HepG2 (cell line): Measurements from ENCODE around the gene ERMP1. TPM values are rescaled to one million over a fixed set of nuclear protein-coding genes. Genes with fewer than 3 reads are reported as not detected.

ENCODE experiments used
- ARID4A ChIP-seq: sonication (generic); formaldehyde crosslinking; IDR thresholded peaks from 2 replicates; pipeline ENCODE4 v1.5.0; 2020; ENCODE audit warnings: mild to moderate bottlenecking, missing genetic modification reagents, borderline replicate concordance
- DR1 ChIP-seq: sonication (generic); formaldehyde crosslinking; IDR thresholded peaks from 2 replicates; pipeline ENCODE4 v1.8.0; 2021; ENCODE audit warnings: mild to moderate bottlenecking, missing genetic modification reagents, inconsistent platforms
- GPBP1L1 ChIP-seq: sonication (generic); formaldehyde crosslinking; IDR thresholded peaks from 2 replicates; pipeline ENCODE4 v1.5.0; 2020; ENCODE audit warnings: mild to moderate bottlenecking, missing genetic modification reagents
- GZF1 ChIP-seq: sonication (generic); formaldehyde crosslinking; IDR thresholded peaks from 2 replicates; pipeline ENCODE4 v1.5.1; 2020; ENCODE audit warnings: mild to moderate bottlenecking, missing genetic modification reagents
- HNF1B ChIP-seq: sonication (generic); formaldehyde crosslinking; IDR thresholded peaks from 2 replicates; pipeline ENCODE4 v1.5.1; 2020; ENCODE audit warnings: mild to moderate bottlenecking, moderate library complexity, missing genetic modification reagents
- JARID2 ChIP-seq: sonication (generic); formaldehyde crosslinking; IDR thresholded peaks from 2 replicates; pipeline ENCODE4 v1.8.1; 2023; ENCODE audit warnings: missing genetic modification reagents, inconsistent platforms; ENCODE audit not compliant: insufficient replicate concordance
- KLF12 ChIP-seq: sonication (generic); formaldehyde crosslinking; IDR thresholded peaks from 2 replicates; pipeline ENCODE4 v1.4.0; 2020; ENCODE audit warnings: missing genetic modification reagents, borderline replicate concordance
- MXD1 ChIP-seq: sonication (generic); formaldehyde crosslinking; IDR thresholded peaks from 2 replicates; pipeline ENCODE4 v1.4.0; 2020; ENCODE audit warnings: mild to moderate bottlenecking, missing genetic modification reagents
- SALL1 ChIP-seq: sonication (generic); formaldehyde crosslinking; IDR thresholded peaks from 2 replicates; pipeline ENCODE4 v1.8.0; 2022; ENCODE audit warnings: mild to moderate bottlenecking, missing genetic modification reagents
- TBX3 ChIP-seq: fragments of 450-650 bp; IDR thresholded peaks from 2 replicates; pipeline ENCODE4 v1.6.1; 2017; ENCODE audit warnings: antibody characterized with exemption, mild to moderate bottlenecking, inconsistent platforms, borderline replicate concordance
- ZC3H13 ChIP-seq: sonication (generic); formaldehyde crosslinking; IDR thresholded peaks from 2 replicates; pipeline ENCODE4 v1.8.1; 2023; ENCODE audit warnings: mild to moderate bottlenecking, missing genetic modification reagents, moderate library complexity
- ZFAT ChIP-seq: sonication (generic); formaldehyde crosslinking; conservative IDR thresholded peaks from 2 replicates; pipeline ENCODE4 v1.8.1; 2023; ENCODE audit warnings: missing genetic modification reagents, inconsistent platforms
- ZMYM3 ChIP-seq: sonication (generic); formaldehyde crosslinking; IDR thresholded peaks from 2 replicates; pipeline ENCODE4 v1.5.1; 2020; ENCODE audit warnings: mild to moderate bottlenecking, missing genetic modification reagents
- ZNF230 ChIP-seq: sonication (generic); formaldehyde crosslinking; IDR thresholded peaks from 2 replicates; pipeline ENCODE4 v1.4.0; 2020; ENCODE audit warnings: mild to moderate bottlenecking, missing genetic modification reagents
- ZNF234 ChIP-seq: sonication (generic); formaldehyde crosslinking; conservative IDR thresholded peaks from 2 replicates; pipeline ENCODE4 v1.5.1; 2020; ENCODE audit warnings: mild to moderate bottlenecking, missing genetic modification reagents
- ZNF256 ChIP-seq: sonication (generic); formaldehyde crosslinking; conservative IDR thresholded peaks from 2 replicates; pipeline ENCODE4 v1.4.0; 2020; ENCODE audit warnings: missing genetic modification reagents
- ZNF264 ChIP-seq: sonication (generic); formaldehyde crosslinking; IDR thresholded peaks from 2 replicates; pipeline ENCODE4 v1.4.0; 2020; ENCODE audit warnings: missing genetic modification reagents
- ZNF275 ChIP-seq: sonication (generic); formaldehyde crosslinking; IDR thresholded peaks from 2 replicates; pipeline ENCODE4 v1.8.0; 2022; ENCODE audit warnings: missing genetic modification reagents, mild to moderate bottlenecking, inconsistent platforms, borderline replicate concordance
- ZNF331 ChIP-seq: sonication (generic); formaldehyde crosslinking; IDR thresholded peaks from 2 replicates; pipeline ENCODE4 v1.4.0; 2020; ENCODE audit warnings: missing genetic modification reagents
- ZNF614 ChIP-seq: IDR thresholded peaks from 2 replicates; pipeline ENCODE4 v1.6.1; 2018; ENCODE audit warnings: missing biosample characterization, missing genetic modification reagents, inconsistent platforms, borderline replicate concordance
- ZNF720 ChIP-seq: sonication (generic); formaldehyde crosslinking; IDR thresholded peaks from 2 replicates; pipeline ENCODE4 v1.4.0; 2020; ENCODE audit warnings: missing genetic modification reagents
- ZNF792 ChIP-seq: IDR thresholded peaks from 2 replicates; pipeline ENCODE4 v1.6.1; 2016
- polyA plus RNA-seq, 8 experiments: library from polyadenylated mRNA; depleted of rRNA in 3 of 8; stranded (reverse) in 7 of 8; unstranded in 1 of 8; fragments of >200 nt; fragmentation: Illumina TruSeq in 4 of 8; extraction: Trizol in 4 of 8; gene quantifications; 2 replicates each; pipeline versions ENCODE4 v1.2.1 to v1.2.3, GENCODE V29; 2011 to 2016; ENCODE audit warnings: low read depth in 4 of 8, missing spikeins in 1 of 8, mixed read lengths in 1 of 8; ENCODE audit not compliant: insufficient read depth in 1 of 8
- total RNA-seq, 5 experiments: library from RNA; depleted of rRNA; stranded (reverse); fragments of >200 nt; fragmentation: Illumina TruSeq; extraction: Trizol; gene quantifications; 2 replicates each; pipeline ENCODE4 v1.2.3, GENCODE V29; 2016; ENCODE audit warnings: low read depth in 1 of 5

ERMP1 gene
- total and polyA plus RNA-seq, 2 of the 13 experiments (the other 11 are each of a cell fraction or from before 2014, with no cell fraction given) = 40.9 to 65.4 TPM

GRCh38 chr9:5843794-5844471, 11.0 kb upstream of the ERMP1 start (continued):
- TF ChIP-seq ZNF234 (no peak), TBX3 (no peak), ZNF230 (CRISPR knock-in tag) (no peak), JARID2 (CRISPR knock-in tag) (peak; percentile 43), ZFAT (CRISPR knock-in tag) (no peak), DR1 (CRISPR knock-in tag) (no peak), ZNF792 (CRISPR knock-in tag) (peak; percentile 34; the same call in 1 of the 2 replicates), MXD1 (no peak), GPBP1L1 (CRISPR knock-in tag) (no peak), ZNF275 (CRISPR knock-in tag) (no peak), ZMYM3 (CRISPR knock-in tag) (no peak), ZNF256 (CRISPR knock-in tag) (no peak), HNF1B (peak; percentile 52; the same call in 1 of the 2 replicates), GZF1 (CRISPR knock-in tag) (no peak), ZC3H13 (no peak), ZNF264 (CRISPR knock-in tag) (no peak), ZNF720 (CRISPR knock-in tag) (no peak), ZNF331 (CRISPR knock-in tag) (no peak; the same call in 1 of the 2 replicates), SALL1 (peak; percentile 66; the same call in 1 of the 2 replicates), ARID4A (peak; percentile 45; the same call in 1 of the 2 replicates), KLF12 (CRISPR knock-in tag) (no peak), ZNF614 (peak; percentile 87)
